DMS53 treated with DMSO at 0.1 percent for 48 hours (cell line): ENCODE data around the gene RHBG.
"Not testable (repeated sequence)": the region's sequence is repeated elsewhere in the genome, so short reads cannot be mapped to it uniquely, and the experiment has no call there.

Source experiments
- DNase-seq: peaks from one replicate; lab custom pipeline; 2025; ENCODE audit not compliant: unreplicated experiment; lab: John Stamatoyannopoulos, UW

Gene RHBG, protein sequence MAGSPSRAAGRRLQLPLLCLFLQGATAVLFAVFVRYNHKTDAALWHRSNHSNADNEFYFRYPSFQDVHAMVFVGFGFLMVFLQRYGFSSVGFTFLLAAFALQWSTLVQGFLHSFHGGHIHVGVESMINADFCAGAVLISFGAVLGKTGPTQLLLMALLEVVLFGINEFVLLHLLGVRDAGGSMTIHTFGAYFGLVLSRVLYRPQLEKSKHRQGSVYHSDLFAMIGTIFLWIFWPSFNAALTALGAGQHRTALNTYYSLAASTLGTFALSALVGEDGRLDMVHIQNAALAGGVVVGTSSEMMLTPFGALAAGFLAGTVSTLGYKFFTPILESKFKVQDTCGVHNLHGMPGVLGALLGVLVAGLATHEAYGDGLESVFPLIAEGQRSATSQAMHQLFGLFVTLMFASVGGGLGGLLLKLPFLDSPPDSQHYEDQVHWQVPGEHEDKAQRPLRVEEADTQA

DNA sequence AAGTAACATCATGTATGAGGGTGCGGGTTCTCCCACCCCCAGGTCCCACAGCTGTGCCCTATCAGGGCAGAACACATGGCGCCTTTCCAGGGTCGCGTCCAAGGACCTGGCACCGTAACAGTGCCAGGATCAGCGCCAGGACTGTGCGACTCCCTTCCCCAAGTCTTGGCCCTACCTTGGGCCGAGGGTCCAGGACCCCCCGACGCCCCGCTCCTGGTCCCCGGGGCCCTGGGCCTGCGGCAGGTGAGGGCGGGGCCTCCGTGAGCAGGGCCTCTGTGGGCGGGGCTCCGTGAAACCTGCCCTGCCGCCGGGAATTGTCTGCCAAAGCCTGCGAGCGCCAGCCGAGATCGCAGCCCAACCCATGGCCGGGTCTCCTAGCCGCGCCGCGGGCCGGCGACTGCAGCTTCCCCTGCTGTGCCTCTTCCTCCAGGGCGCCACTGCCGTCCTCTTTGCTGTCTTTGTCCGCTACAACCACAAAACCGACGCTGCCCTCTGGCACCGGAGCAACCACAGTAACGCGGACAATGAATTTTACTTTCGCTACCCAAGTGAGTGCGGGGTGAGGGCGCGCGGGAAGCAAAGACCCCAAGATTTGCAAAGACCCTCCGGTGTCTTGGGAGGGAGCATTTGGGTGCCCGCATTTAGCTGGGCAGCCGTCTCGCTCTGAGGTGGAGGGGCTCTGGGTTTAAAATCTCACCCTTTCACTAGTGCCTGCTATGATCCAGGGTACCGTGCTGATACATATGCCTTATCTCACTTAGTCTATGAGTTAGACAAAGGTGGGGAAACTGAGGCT lies at the start of gene RHBG:
RHBG (plus strand) TSS at position 323 of the 796 bp plus-strand sequence; CDS start at position 362, 39 bp downstream.
- DNase-seq: peak; percentile 61

DNA sequence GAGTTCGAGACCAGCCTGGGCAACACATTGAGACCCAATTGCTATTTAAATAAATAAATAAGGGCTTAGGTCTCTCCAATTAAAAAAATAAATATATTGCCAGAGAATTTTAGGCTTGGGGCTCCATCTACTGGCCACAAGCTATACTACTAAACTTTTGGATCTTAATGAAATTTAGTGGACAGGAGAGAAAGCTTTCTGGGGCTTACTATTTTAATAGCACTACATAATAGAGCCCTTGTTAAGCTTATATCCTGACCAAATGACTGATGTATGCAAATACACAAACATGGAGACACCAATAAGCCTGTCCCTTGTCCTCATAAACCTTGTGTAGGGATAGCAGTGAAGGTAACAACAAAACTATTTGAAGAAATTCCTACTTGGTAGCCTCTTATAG lies 49.3 kb upstream of the RHBG start:
- DNase-seq: no peak

- DNase-seq: peak; percentile 20
Observed at GRCh38 chr1:156320560-156320959, 48.5 kb upstream of the RHBG start.

GRCh38 chr1:156323179-156323578 lies 45.8 kb upstream of the RHBG start:
- DNase-seq: not testable (repeated sequence)

GRCh38 chr1:156336242-156336641 lies 32.8 kb upstream of the RHBG start:
- no peak for DNase-seq

DNA sequence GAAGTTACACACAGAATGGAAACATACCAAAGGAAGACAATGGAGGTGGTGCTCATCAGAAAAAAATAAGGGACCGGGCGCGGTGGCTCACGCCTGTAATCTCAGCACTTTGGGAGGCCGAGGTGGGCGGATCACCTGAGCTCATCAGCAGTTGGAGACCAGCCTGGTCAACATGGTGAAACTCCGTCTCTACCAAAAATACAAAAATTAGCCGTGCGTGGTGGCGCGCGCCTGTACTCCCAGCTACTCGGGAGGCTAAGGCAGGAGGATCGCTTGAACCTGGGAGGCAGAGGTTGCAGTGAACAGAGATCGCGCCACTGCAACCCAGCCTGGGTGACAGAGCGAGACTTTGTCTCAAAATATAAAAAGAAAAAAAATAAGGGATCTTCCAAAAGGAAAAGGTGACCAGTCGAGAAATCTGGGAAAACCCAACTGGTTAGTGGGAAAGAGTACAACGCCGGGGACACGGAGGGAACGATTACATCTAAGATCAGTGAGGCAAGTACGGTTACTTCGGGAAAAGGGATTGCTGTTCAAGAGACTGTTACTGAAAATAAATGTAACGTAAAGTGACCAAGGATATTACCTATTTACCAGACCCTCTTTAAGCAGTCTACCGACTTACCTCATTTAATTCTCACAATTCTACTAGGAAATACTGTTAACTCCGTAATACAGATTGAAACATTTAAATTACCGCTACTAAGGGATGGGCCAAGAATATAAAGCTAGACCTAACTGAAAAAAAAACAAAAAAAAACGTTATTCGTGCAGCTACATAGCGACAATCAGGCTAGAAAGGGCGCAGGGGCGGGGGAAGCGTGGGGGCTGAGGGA lies 31.7 kb upstream of the RHBG start:
- DNase-seq: no peak

GRCh38 chr1:156337888-156338179 lies 31.2 kb upstream of the RHBG start:
- DNase-seq: no peak

DNA sequence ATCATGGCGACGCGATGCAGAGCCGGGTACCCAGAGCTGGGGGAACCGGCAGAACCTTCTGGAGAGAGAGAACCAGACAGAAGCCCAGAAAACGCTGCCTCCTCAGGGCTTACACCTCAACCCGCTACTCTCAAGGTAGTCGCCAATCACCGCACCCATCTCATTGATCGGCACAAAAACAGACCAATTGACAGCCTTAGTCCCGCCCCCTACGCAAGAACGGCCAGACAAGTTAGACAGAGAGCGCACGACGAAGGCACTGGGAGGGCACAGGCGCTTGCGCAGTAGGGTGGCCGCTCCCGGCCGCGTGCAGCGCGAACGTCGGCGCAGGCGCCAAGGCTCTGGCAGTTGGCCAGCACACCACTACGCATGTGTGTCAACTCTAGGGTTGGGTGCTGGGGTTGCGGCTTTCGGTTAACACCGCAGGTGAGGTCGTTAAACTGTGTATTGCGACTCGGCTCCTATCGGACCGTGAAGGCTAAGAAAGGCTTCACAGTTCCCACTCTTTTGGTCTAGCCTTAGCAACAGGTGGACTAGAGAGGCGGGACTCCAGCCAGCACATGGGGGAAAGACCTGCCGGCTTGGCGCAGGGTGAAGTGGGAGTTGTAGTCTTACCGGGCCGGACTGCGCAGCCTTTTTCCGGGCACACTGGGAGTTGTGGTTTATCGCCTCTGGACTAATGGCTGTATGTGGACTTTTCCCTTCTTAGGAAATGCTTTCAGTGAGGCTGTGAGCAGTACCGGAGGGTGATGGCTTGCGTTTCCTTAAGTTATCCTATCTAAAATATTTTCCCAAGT lies 30.6 kb upstream of the RHBG start, which contains the start of the genes CCT3 and TSACC:
CCT3 (minus strand) TSS at position 113 of the 797 bp plus-strand sequence; CDS start at position 5, 108 bp downstream.
TSACC (plus strand) TSS at position 347 of the 797 bp plus-strand sequence. CDS start 1,232 bp downstream, outside the sequence.
- peak; percentile 98 for DNase-seq

GRCh38 chr1:156342166-156342955 lies 26.6 kb upstream of the RHBG start:
- no peak for DNase-seq

- DNase-seq: no peak
Observed at GRCh38 chr1:156344409-156344808, 24.6 kb upstream of the RHBG start.

DNA sequence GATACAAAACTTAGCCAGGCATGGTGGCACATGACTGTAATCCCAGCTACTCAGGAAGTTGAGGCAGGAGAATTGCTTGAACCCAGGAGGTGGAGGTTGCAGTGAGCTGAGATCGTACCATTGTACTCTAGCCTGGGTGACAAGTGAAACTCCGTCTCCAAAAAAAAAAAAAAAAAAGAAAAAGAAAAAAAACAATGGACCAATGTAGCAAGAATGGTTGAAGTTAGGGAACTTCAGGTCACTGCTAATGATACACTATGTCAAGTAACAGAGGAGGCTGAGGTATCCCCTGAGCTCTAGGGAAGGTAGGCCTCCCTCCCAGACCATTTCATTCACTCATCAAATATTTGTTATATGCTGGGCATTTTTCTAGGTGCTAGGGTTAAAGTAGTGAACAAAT lies 23.0 kb upstream of the RHBG start:
- DNase-seq: not testable (repeated sequence)

DNA sequence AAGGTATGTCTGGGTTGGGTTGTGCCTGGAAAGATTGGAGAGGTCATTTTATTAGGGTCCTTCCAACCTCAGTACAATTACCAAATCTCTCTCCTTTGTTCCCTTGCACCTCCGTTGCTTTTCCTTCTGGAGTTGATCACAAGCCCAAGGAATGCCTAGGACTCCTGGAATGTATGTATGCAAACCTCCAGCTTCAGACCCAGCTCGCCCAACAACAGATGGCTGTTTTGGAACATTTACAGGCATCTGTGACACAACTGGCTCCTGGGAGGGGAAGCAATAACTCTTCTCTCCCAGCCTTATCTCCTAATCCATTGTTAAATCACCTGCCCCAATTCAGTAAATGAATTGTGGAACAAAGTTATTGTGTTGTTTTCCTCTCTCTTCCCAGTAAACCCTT lies 22.4 kb upstream of the RHBG start:
- no peak for DNase-seq

GRCh38 chr1:156347331-156347730 lies 21.7 kb upstream of the RHBG start:
- no peak for DNase-seq

DNA sequence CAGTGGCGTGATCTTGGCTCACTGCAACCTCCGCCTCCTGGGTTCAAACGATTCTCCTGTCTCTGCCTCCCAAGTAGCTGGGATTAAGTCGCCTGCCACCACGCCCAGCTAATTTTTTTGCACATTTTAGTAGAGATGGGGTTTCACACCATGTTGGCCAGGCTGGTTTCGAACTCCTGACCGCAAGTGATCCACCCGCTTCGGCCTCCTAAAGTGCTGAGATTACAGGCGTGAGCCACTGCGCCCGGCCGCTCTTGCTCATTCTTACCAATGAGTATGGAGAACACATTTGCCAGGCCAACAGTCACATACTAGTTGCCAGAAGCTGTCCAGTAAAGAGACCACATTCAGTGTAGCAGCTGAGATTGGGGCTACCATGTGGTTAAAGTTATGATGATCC lies 16.5 kb upstream of the RHBG start:
- DNase-seq: not testable (repeated sequence)

GRCh38 chr1:156356262-156356874 lies 12.6 kb upstream of the RHBG start:
- no peak for DNase-seq

GRCh38 chr1:156356875-156357534 lies 12.0 kb upstream of the RHBG start:
- DNase-seq: peak; percentile 73

DNA sequence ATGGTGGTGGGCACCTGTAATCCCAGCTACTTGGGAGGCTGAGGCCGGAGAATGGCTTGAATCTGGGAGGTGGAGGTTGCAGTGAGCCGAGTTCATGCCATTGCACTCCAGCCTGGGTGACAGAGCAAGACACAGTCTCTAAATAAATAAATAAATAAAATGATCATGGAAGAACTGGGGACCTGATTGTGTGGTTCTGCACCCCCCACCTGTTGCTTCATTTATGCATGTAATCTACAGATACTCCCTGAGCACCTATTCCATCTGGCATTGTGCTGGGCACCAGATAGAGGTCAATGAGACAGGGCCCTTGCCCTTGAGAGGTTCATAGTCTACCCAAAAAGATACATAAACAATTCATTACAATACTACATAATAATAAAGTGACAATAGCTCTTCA lies 11.0 kb upstream of the RHBG start:
- no peak for DNase-seq

DNA sequence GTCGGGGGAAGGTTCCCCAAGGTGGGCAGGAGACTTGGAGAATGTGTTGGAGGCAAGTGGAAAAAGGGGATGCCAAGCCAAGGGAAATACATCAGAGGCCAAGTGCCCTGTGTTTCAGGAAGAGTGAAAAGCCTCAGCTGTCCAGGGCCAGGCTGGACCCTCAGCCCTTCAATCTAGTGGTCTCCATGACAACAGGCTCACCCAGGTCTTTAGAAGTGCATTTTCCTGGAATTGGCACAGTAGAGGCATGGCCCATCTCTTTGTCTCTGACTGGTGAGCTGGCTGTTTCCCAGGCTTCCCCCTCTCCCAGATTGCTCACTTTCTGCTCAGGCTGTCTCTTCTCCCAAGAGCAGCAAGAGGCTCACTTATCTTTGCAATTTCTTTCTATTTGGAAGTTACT lies 10.4 kb upstream of the RHBG start:
- DNase-seq: no peak

GRCh38 chr1:156359249-156359648 lies 9.8 kb upstream of the RHBG start:
- DNase-seq: no peak
